Measurements from ENCODE around the gene FILIP1L.

The FILIP1L gene

GRCh38 chr3:99903869-99904268 lies 210.4 kb downstream of the FILIP1L start:
- H3K27ac ChIP-seq (ENCODE audit: low read depth, low read length): peak overlapping the region; percentile 12; the same call in 1 of the 2 replicates

GRCh38 chr3:99902091-99902490 lies 212.2 kb downstream of the FILIP1L start:
- no peak overlapping the region for H2AFZ ChIP-seq (ENCODE audit: low read length, unreplicated experiment)
- peak overlapping the region; percentile 94 for H3K27ac ChIP-seq (ENCODE audit: low read depth, low read length)
- peaks cover 13% of the 10 kb centered on the region for H3K79me2 ChIP-seq (ENCODE audit: control insufficient read depth, insufficient read depth, low read length, unreplicated experiment)
- H3K36me3 ChIP-seq (ENCODE audit: insufficient read depth, low read length): no peaks in the 10 kb centered on the region
- no peaks in the 10 kb centered on the region for H3K27me3 ChIP-seq (ENCODE audit: insufficient read depth, low read length)
- peaks cover 63% of the 10 kb centered on the region for H3K4me1 ChIP-seq (ENCODE audit: control insufficient read depth, insufficient read depth, low read length, unreplicated experiment)
- peak overlapping the region; percentile 52 for H3K4me3 ChIP-seq (ENCODE audit: low read depth, low read length)

More at GRCh38 chr3:99903869-99904268, 210.4 kb downstream of the FILIP1L start:
- peaks cover 60% of the 10 kb centered on the region for H3K4me1 ChIP-seq (ENCODE audit: control insufficient read depth, insufficient read depth, low read length, unreplicated experiment)
- H3K36me3 ChIP-seq (ENCODE audit: insufficient read depth, low read length): no peaks in the 10 kb centered on the region
- no peaks in the 10 kb centered on the region for H3K27me3 ChIP-seq (ENCODE audit: insufficient read depth, low read length)
- H3K4me3 ChIP-seq (ENCODE audit: low read depth, low read length): no peak overlapping the region
- H3K79me2 ChIP-seq (ENCODE audit: control insufficient read depth, insufficient read depth, low read length, unreplicated experiment): peaks cover 13% of the 10 kb centered on the region
- H2AFZ ChIP-seq (ENCODE audit: low read length, unreplicated experiment): no peak overlapping the region

GRCh38 chr3:99901200-99901926 lies 212.9 kb downstream of the FILIP1L start:
- no peaks in the 10 kb centered on the region for H3K27me3 ChIP-seq (ENCODE audit: insufficient read depth, low read length)
- H2AFZ ChIP-seq (ENCODE audit: low read length, unreplicated experiment): peak overlapping the region; percentile 64
- peaks cover 13% of the 10 kb centered on the region for H3K79me2 ChIP-seq (ENCODE audit: control insufficient read depth, insufficient read depth, low read length, unreplicated experiment)
- H3K4me3 ChIP-seq (ENCODE audit: low read depth, low read length): peak overlapping the region; percentile 52
- H3K4me1 ChIP-seq (ENCODE audit: control insufficient read depth, insufficient read depth, low read length, unreplicated experiment): peaks cover 70% of the 10 kb centered on the region
- H3K27ac ChIP-seq (ENCODE audit: low read depth, low read length): peak overlapping the region; percentile 94
- no peaks in the 10 kb centered on the region for H3K36me3 ChIP-seq (ENCODE audit: insufficient read depth, low read length)

GRCh38 chr3:99900248-99900647 lies 214.1 kb downstream of the FILIP1L start:
- H2AFZ ChIP-seq (ENCODE audit: low read length, unreplicated experiment): no peak overlapping the region
- no peaks in the 10 kb centered on the region for H3K36me3 ChIP-seq (ENCODE audit: insufficient read depth, low read length)
- H3K27ac ChIP-seq (ENCODE audit: low read depth, low read length): peak overlapping the region; percentile 94
- no peak overlapping the region for H3K4me3 ChIP-seq (ENCODE audit: low read depth, low read length)
- H3K27me3 ChIP-seq (ENCODE audit: insufficient read depth, low read length): no peaks in the 10 kb centered on the region
- peaks cover 77% of the 10 kb centered on the region for H3K4me1 ChIP-seq (ENCODE audit: control insufficient read depth, insufficient read depth, low read length, unreplicated experiment)
- H3K79me2 ChIP-seq (ENCODE audit: control insufficient read depth, insufficient read depth, low read length, unreplicated experiment): peaks cover 13% of the 10 kb centered on the region

GRCh38 chr3:99899603-99900002 lies 214.7 kb downstream of the FILIP1L start:
- H3K4me1 ChIP-seq (ENCODE audit: control insufficient read depth, insufficient read depth, low read length, unreplicated experiment): peaks cover 75% of the 10 kb centered on the region
- H3K4me3 ChIP-seq (ENCODE audit: low read depth, low read length): no peak overlapping the region
- H3K27ac ChIP-seq (ENCODE audit: low read depth, low read length): no peak overlapping the region
- no peaks in the 10 kb centered on the region for H3K36me3 ChIP-seq (ENCODE audit: insufficient read depth, low read length)
- no peak overlapping the region for H2AFZ ChIP-seq (ENCODE audit: low read length, unreplicated experiment)
- peaks cover 13% of the 10 kb centered on the region for H3K79me2 ChIP-seq (ENCODE audit: control insufficient read depth, insufficient read depth, low read length, unreplicated experiment)
- no peaks in the 10 kb centered on the region for H3K27me3 ChIP-seq (ENCODE audit: insufficient read depth, low read length)

- H2AFZ ChIP-seq (ENCODE audit: low read length, unreplicated experiment): peak overlapping the region; percentile 56
These were observed 217.8 kb downstream of the FILIP1L start for GRCh38 chr3:99896482-99896881.

GRCh38 chr3:99895703-99896441 lies 218.4 kb downstream of the FILIP1L start:
- Histone ChIP-seq H3K27ac (ENCODE audit: low read depth, low read length) (peak overlapping the region; percentile 93), H3K4me3 (ENCODE audit: low read depth, low read length) (peak overlapping the region; percentile 51; the same call in 1 of the 2 replicates), H3K79me2 (ENCODE audit: control insufficient read depth, insufficient read depth, low read length, unreplicated experiment) (peaks cover 13% of the 10 kb centered on the region), H2AFZ (ENCODE audit: low read length, unreplicated experiment) (peak overlapping the region; percentile 56), H3K36me3 (ENCODE audit: insufficient read depth, low read length) (no peaks in the 10 kb centered on the region), H3K4me1 (ENCODE audit: control insufficient read depth, insufficient read depth, low read length, unreplicated experiment) (peaks cover 50% of the 10 kb centered on the region), H3K27me3 (ENCODE audit: insufficient read depth, low read length) (no peaks in the 10 kb centered on the region)

More at GRCh38 chr3:99896482-99896881, 217.8 kb downstream of the FILIP1L start:
- Histone ChIP-seq H3K27me3 (ENCODE audit: insufficient read depth, low read length) (no peaks in the 10 kb centered on the region), H3K4me1 (ENCODE audit: control insufficient read depth, insufficient read depth, low read length, unreplicated experiment) (peaks cover 53% of the 10 kb centered on the region), H3K27ac (ENCODE audit: low read depth, low read length) (peak overlapping the region; percentile 93), H3K79me2 (ENCODE audit: control insufficient read depth, insufficient read depth, low read length, unreplicated experiment) (peaks cover 10% of the 10 kb centered on the region), H3K4me3 (ENCODE audit: low read depth, low read length) (peak overlapping the region; percentile 51; the same call in 1 of the 2 replicates), H3K36me3 (ENCODE audit: insufficient read depth, low read length) (no peaks in the 10 kb centered on the region)

- H2AFZ ChIP-seq (ENCODE audit: low read length, unreplicated experiment): peak overlapping the region; percentile 34
- H3K4me3 ChIP-seq (ENCODE audit: low read depth, low read length): peak overlapping the region; percentile 13; the same call in 1 of the 2 replicates
These were observed 219.1 kb downstream of the FILIP1L start for GRCh38 chr3:99895131-99895696.

GRCh38 chr3:99892332-99892731 lies 222.0 kb downstream of the FILIP1L start:
- Histone ChIP-seq H3K79me2 (ENCODE audit: control insufficient read depth, insufficient read depth, low read length, unreplicated experiment) (peaks cover 4% of the 10 kb centered on the region), H3K36me3 (ENCODE audit: insufficient read depth, low read length) (no peaks in the 10 kb centered on the region), H3K4me1 (ENCODE audit: control insufficient read depth, insufficient read depth, low read length, unreplicated experiment) (peaks cover 29% of the 10 kb centered on the region), H3K27me3 (ENCODE audit: insufficient read depth, low read length) (no peaks in the 10 kb centered on the region), H2AFZ (ENCODE audit: low read length, unreplicated experiment) (no peak overlapping the region), H3K27ac (ENCODE audit: low read depth, low read length) (no peak overlapping the region), H3K4me3 (ENCODE audit: low read depth, low read length) (no peak overlapping the region)

More at GRCh38 chr3:99895131-99895696, 219.1 kb downstream of the FILIP1L start:
- H3K79me2 ChIP-seq (ENCODE audit: control insufficient read depth, insufficient read depth, low read length, unreplicated experiment): peaks cover 8% of the 10 kb centered on the region
- peak overlapping the region; percentile 93 for H3K27ac ChIP-seq (ENCODE audit: low read depth, low read length)
- no peaks in the 10 kb centered on the region for H3K27me3 ChIP-seq (ENCODE audit: insufficient read depth, low read length)
- no peaks in the 10 kb centered on the region for H3K36me3 ChIP-seq (ENCODE audit: insufficient read depth, low read length)
- peaks cover 43% of the 10 kb centered on the region for H3K4me1 ChIP-seq (ENCODE audit: control insufficient read depth, insufficient read depth, low read length, unreplicated experiment)

- Histone ChIP-seq H3K36me3 (ENCODE audit: insufficient read depth, low read length) (no peaks in the 10 kb centered on the region), H2AFZ (ENCODE audit: low read length, unreplicated experiment) (no peak overlapping the region), H3K4me3 (ENCODE audit: low read depth, low read length) (no peak overlapping the region), H3K27ac (ENCODE audit: low read depth, low read length) (no peak overlapping the region), H3K27me3 (ENCODE audit: insufficient read depth, low read length) (no peaks in the 10 kb centered on the region), H3K4me1 (ENCODE audit: control insufficient read depth, insufficient read depth, low read length, unreplicated experiment) (peaks cover 23% of the 10 kb centered on the region), H3K79me2 (ENCODE audit: control insufficient read depth, insufficient read depth, low read length, unreplicated experiment) (peaks cover 4% of the 10 kb centered on the region)
These were observed 222.6 kb downstream of the FILIP1L start for GRCh38 chr3:99891610-99892285.
